BLaER1 treated with 17β-estradiol and CSF1 and Interleukin-3, amounts not matched to agents 10 nM and 100 nM (cell line): Measurements from ENCODE around the gene NACC2.
A peak's percentile ranks its signal among the peaks of the same experiment; 100 is the strongest.

Source experiments
- H3K27ac ChIP-seq, 11 experiments: shearing (Covaris generic); formaldehyde crosslinking; 2 replicates each; pipeline ENCODE4 v1.8.1; 2022
- H3K27me3 ChIP-seq, 11 experiments: shearing (Covaris generic); formaldehyde crosslinking; 2 replicates each; pipeline ENCODE4 v1.8.1; 2022
- H3K36me3 ChIP-seq, 11 experiments: shearing (Covaris generic); formaldehyde crosslinking; 2 replicates each; pipeline ENCODE4 v1.8.1; 2022
- H3K4me1 ChIP-seq, 10 experiments: shearing (Covaris generic); formaldehyde crosslinking; 2 replicates each; pipeline ENCODE4 v1.8.1; 2022
- H3K4me2 ChIP-seq, 11 experiments: shearing (Covaris generic); formaldehyde crosslinking; 2 replicates each; pipeline ENCODE4 v1.8.1; 2022
- H3K4me3 ChIP-seq, 10 experiments: shearing (Covaris generic); formaldehyde crosslinking; 2 replicates each; pipeline ENCODE4 v1.8.1; 2022
- H3K9ac ChIP-seq, 11 experiments: shearing (Covaris generic); formaldehyde crosslinking; 2 replicates each; pipeline ENCODE4 v1.8.1; 2022
- H3K9me3 ChIP-seq, 11 experiments: shearing (Covaris generic); formaldehyde crosslinking; replicated peaks in 1 of 11; 2 replicates each; pipeline ENCODE4 v1.8.1; 2022
- H4K20me1 ChIP-seq, 11 experiments: shearing (Covaris generic); formaldehyde crosslinking; 2 replicates each; pipeline ENCODE4 v1.8.1; 2022
- Cebpa-rat ChIP-seq, 11 experiments: shearing (Covaris generic); IDR thresholded peaks; 2 replicates each; pipeline ENCODE4 v1.8.1; 2022

Gene NACC2

DNA sequence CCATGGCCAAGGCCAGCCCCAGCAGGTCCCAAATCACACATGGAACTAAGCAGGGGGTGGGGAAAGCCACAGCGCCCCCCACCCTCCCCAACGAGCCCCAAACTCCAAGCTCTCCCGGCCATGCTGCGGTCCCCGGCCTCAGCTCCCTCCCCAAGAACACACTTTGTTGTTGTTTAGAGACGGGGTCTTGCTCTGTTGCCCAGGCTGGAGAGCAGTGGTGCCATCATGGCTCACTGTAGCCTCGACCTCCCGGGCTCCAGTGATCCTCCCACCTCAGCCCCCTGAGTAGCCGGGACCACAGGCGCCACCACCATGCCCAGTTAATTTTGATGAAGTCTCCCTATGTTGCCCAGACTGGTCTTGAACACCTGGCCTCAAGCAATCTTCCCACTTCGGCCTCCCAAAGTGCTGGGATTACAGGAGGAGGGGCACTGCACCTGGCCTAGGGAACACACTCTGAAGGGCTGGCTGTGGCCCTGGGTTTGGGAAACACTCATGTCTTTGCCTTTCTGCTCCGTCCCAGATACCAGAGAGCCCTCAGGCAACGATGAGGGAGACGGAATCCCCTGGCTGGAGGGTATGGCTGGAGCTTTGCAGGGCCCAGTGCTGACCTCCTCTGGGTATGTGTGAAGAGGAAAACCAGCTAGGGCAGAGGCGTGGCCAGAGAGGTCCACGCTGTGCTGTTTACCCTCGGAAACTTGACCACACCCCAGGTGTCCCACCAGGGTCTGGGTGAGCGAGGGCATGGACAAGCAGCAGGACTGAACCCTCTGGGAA is 80.8 kb downstream of the NACC2 start:
- no peak for TF ChIP-seq Cebpa-rat (IDR thresholded peaks at IDR 0.05)
- Histone ChIP-seq H3K27me3 (no peaks in the 10 kb centered on the region), H3K4me2 (peak overlapping the region in 2 of 11 experiments; percentile 0 to 2; a peak in 1 of 22 replicates), H4K20me1 (peaks cover 0 to 100% (median 55%) of the 10 kb centered on the region in 11 experiments; a peak in 14 of 22 replicates), H3K9me3 (no peaks in the 10 kb centered on the region), H3K9ac (peak overlapping the region in 1 of 11 experiments; percentile 19; a peak in 1 of 22 replicates), H3K27ac (no peak overlapping the region), H3K4me1 (peaks cover 25 to 88% (median 66%) of the 10 kb centered on the region in 10 experiments; a peak in 19 of 20 replicates), H3K36me3 (peaks cover 0 to 98% (median 0%) of the 10 kb centered on the region in 11 experiments; a peak in 10 of 22 replicates), H3K4me3 (no peak overlapping the region)

DNA sequence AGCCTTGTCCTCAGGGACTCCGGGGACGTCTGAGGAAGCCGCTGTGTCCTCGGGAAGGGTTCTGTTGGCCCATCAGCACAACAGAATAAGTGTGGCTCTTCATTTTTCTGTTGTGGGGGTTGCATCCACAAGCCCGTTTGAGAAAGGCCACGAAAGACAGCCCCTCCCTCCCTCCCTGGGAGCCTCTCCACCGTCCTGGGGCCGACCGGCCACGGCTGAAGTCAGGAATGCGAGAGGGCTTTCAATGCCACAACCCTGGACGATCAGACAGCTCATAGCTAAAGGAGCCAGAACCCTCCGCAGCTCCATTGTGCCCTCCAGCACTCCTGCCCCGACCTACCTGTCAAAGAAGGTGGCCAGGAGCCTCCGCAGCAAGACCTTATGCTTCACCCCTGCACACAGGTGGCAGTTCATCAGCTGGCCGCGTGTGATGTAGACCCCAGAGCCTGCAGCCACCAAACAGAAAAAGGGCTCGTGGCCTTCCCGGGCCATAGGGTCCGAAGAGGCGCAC is 81.5 kb downstream of the NACC2 start:
- Histone ChIP-seq H3K4me1 (peaks cover 21 to 84% (median 68%) of the 10 kb centered on the region in 10 experiments; a peak in 19 of 20 replicates), H3K27me3 (no peaks in the 10 kb centered on the region)
- no peak for TF ChIP-seq Cebpa-rat (IDR thresholded peaks at IDR 0.05)

DNA sequence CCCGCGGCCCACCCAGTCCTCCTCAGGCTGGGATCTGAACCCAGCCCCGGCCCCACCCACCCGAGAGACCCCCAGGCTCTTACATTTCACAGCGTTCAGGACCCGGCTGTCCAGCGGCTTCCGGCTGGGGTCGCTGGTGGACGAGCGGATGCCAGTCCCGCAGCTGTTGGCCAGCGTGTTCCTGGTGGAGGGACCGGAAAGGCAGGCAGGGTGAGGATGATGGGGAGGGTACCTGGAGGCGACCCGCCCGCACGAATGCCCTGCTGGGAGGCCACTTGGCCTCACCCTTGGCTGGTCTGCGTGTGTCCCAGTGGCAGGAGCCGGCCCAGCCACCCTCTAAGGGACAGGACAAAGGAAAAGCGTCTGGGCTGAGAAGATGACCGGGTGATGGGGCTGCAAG is 82.0 kb downstream of the NACC2 start:
- H3K4me3 ChIP-seq: no peak overlapping the region
- H3K4me2 ChIP-seq: peak overlapping the region in 8 of 11 experiments; percentile 23 to 81 (median 63); a peak in 16 of 22 replicates
- peaks cover 21 to 79% (median 66%) of the 10 kb centered on the region in 10 experiments; a peak in 19 of 20 replicates for H3K4me1 ChIP-seq
- H3K36me3 ChIP-seq: peaks cover 0 to 98% (median 0%) of the 10 kb centered on the region in 11 experiments; a peak in 10 of 22 replicates
- TF ChIP-seq Cebpa-rat (IDR thresholded peaks at IDR 0.05): no peak
- H3K27me3 ChIP-seq: no peaks in the 10 kb centered on the region
- H4K20me1 ChIP-seq: peaks cover 0 to 100% (median 43%) of the 10 kb centered on the region in 11 experiments; a peak in 14 of 22 replicates
- no peak overlapping the region for H3K9ac ChIP-seq
- no peak overlapping the region for H3K27ac ChIP-seq
- H3K9me3 ChIP-seq: no peaks in the 10 kb centered on the region

More for the DNA sequence above, 81.5 kb downstream of the NACC2 start:
- no peak overlapping the region for H3K27ac ChIP-seq
- H3K4me3 ChIP-seq: no peak overlapping the region
- peak overlapping the region in 8 of 11 experiments; percentile 23 to 80 (median 60); a peak in 12 of 22 replicates for H3K4me2 ChIP-seq
- H3K36me3 ChIP-seq: peaks cover 0 to 98% (median 0%) of the 10 kb centered on the region in 11 experiments; a peak in 10 of 22 replicates
- peaks cover 0 to 100% (median 47%) of the 10 kb centered on the region in 11 experiments; a peak in 14 of 22 replicates for H4K20me1 ChIP-seq
- H3K9ac ChIP-seq: no peak overlapping the region
- H3K9me3 ChIP-seq: no peaks in the 10 kb centered on the region

DNA sequence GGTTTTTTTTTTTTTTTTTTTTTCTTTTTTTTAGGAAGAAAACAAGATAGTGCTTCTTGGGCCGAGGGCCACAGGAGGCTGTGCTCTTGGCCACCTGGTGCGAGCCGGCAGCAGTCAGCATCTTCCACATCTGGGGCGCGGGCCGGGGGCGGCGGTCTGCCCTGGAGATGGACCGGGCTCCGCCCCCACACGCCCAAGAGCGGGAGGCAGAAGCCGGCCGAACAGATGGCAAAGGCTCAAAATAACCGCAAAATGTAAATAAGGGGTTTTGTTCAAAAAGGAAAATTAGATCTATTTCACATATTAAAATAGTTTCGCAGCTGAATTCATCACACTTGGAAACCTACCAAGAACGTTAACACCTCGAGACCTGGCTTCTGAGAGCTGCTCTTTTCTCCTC is 82.4 kb downstream of the NACC2 start:
- Histone ChIP-seq H3K4me2 (peak overlapping the region; percentile 7 to 81 (median 56); a peak in 18 of 22 replicates), H3K27ac (peak overlapping the region in 2 of 11 experiments; percentile 37 to 46; a peak in 2 of 22 replicates), H3K36me3 (peaks cover 0 to 98% (median 0%) of the 10 kb centered on the region in 11 experiments; a peak in 10 of 22 replicates), H3K9me3 (no peaks in the 10 kb centered on the region), H3K4me1 (peaks cover 21 to 74% (median 63%) of the 10 kb centered on the region in 10 experiments; a peak in 19 of 20 replicates), H4K20me1 (peaks cover 0 to 100% (median 38%) of the 10 kb centered on the region in 11 experiments; a peak in 14 of 22 replicates), H3K4me3 (no peak overlapping the region), H3K9ac (peak overlapping the region in 3 of 11 experiments; percentile 31 to 41 (median 36); a peak in 4 of 22 replicates), H3K27me3 (no peaks in the 10 kb centered on the region)
- TF ChIP-seq Cebpa-rat (IDR thresholded peaks at IDR 0.05): no peak

DNA sequence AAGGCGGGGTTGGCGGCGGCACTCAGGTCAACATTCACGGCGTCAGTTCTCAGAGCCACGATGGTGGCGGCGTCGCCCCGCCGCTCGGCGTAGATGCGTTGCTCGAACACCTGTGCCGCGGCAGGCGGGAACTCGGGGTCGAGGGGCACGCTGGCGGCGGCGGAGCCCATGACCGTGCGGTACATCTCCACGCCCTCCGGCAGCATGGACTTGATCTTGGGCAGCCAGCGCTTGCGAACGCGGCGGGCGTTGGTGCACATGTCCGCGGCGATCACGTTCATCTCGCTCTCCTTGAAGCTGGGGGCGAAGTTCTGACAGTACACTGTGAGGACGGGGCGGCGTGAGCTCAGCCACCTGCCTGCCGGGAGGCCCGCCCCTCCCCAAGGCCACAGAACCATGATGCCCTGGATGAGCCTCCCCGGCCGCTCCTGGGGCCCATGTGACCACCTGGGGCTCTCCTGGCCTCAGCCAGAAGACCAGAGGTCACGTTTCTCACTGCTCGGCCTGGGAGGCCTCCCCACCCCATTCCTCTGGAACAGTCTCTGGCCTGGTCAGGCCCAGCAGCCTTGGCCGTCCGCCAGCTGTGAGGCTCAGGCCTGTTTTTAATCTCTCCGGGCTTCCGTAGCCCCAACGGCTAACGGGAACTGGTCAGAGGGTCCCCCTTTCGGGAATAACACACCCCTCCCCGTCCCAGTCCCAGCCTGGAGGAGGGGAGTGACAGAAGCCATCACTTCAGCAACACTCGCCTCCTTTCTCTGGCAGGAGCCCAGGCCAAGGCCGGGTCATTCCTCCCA is 83.2 kb downstream of the NACC2 start:
- H3K27me3 ChIP-seq: no peaks in the 10 kb centered on the region
- peak overlapping the region in 4 of 11 experiments; percentile 36 to 46 (median 38); a peak in 8 of 22 replicates for H3K27ac ChIP-seq
- H3K4me1 ChIP-seq: peaks cover 21 to 67% (median 57%) of the 10 kb centered on the region in 10 experiments; a peak in 19 of 20 replicates
- no peaks in the 10 kb centered on the region for H3K9me3 ChIP-seq
- peaks cover 0 to 100% (median 31%) of the 10 kb centered on the region in 11 experiments; a peak in 14 of 22 replicates for H4K20me1 ChIP-seq
- H3K4me2 ChIP-seq: peak overlapping the region in 9 of 11 experiments; percentile 21 to 81 (median 57); a peak in 18 of 22 replicates
- H3K9ac ChIP-seq: peak overlapping the region in 5 of 11 experiments; percentile 23 to 54 (median 36); a peak in 6 of 22 replicates
- H3K36me3 ChIP-seq: peaks cover 0 to 95% (median 0%) of the 10 kb centered on the region in 11 experiments; a peak in 10 of 22 replicates
- no peak overlapping the region for H3K4me3 ChIP-seq
- TF ChIP-seq Cebpa-rat (IDR thresholded peaks at IDR 0.05): no peak

DNA sequence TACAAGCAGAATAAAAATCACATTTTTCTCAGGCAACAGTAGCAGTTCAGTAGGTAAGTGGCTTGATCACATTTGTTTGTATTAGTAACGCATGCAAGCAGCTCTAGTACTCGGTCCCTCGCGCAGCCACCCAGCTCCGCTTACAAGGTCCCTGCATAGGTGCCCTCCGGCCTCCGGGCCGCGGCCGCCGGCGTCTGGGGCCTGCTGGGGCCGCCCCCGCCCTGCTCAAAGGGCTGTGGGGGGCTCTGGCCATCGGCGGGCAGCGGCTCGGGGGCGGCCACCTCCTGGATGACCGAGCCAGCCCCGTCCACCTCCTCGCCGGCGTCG is 83.8 kb downstream of the NACC2 start:
- H3K9ac ChIP-seq: peak overlapping the region in 1 of 11 experiments; percentile 54; a peak in 1 of 22 replicates

DNA sequence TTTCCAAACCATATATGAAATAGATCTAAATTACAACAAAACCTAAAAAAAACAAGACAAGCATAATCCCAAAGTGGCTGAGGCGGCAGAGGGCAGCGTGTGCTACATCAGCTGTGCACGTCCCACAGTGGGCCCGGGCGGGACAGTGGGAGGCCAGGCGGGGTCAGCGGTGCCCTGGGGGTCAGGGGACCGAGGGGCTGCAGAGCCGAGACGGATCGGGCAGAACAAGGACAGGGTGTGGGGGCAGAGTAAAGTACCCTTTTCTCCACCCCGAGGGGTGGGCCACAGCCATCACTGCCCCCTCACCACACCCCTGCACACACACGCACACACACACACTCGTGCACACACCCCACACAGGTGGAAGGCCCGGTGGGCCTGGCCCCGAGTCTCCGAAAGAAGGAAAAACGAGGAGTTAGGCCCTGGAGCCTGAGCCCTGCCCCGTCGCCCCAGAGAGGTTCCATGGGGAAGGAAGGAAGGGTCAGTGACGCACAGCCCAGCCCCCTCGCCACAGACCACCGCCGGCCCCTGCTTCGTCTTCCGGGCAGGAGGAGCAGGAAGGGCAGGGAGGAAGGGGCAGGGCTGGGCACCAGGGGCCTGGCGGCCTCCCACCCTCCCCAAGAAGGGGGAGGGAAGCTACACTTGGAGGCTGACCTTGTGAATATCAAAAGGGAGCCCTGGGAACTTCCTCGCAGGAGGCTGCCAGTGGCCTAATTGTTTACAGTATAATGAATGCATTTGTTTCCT is 84.3 kb downstream of the NACC2 start:
- Histone ChIP-seq H3K36me3 (peaks cover 0 to 84% (median 0%) of the 10 kb centered on the region in 11 experiments; a peak in 10 of 22 replicates), H3K9me3 (no peaks in the 10 kb centered on the region), H3K9ac (0 out of 22 replicates have a peak overlapping the region, but pooled peaks of 1 of the 11 experiments have one; percentile 10), H3K27me3 (no peaks in the 10 kb centered on the region), H3K4me1 (peaks cover 21 to 62% (median 51%) of the 10 kb centered on the region in 10 experiments; a peak in 19 of 20 replicates), H3K27ac (peak overlapping the region in 2 of 11 experiments; percentile 31 to 46; a peak in 3 of 22 replicates), H4K20me1 (peaks cover 0 to 99% (median 20%) of the 10 kb centered on the region in 11 experiments; a peak in 13 of 22 replicates), H3K4me3 (no peak overlapping the region), H3K4me2 (peak overlapping the region in 7 of 11 experiments; percentile 21 to 81 (median 69); a peak in 11 of 22 replicates)
- no peak for TF ChIP-seq Cebpa-rat (IDR thresholded peaks at IDR 0.05)

More for the DNA sequence above, 83.8 kb downstream of the NACC2 start:
- Histone ChIP-seq H3K27ac (peak overlapping the region in 1 of 11 experiments; percentile 46; a peak in 2 of 22 replicates), H3K36me3 (peaks cover 0 to 89% (median 0%) of the 10 kb centered on the region in 11 experiments; a peak in 10 of 22 replicates), H3K4me2 (peak overlapping the region in 9 of 11 experiments; percentile 21 to 81 (median 57); a peak in 14 of 22 replicates), H3K27me3 (no peaks in the 10 kb centered on the region), H3K4me3 (no peak overlapping the region), H3K4me1 (peaks cover 21 to 61% (median 53%) of the 10 kb centered on the region in 10 experiments; a peak in 19 of 20 replicates), H4K20me1 (peaks cover 0 to 100% (median 25%) of the 10 kb centered on the region in 11 experiments; a peak in 13 of 22 replicates), H3K9me3 (no peaks in the 10 kb centered on the region)
- no peak for TF ChIP-seq Cebpa-rat (IDR thresholded peaks at IDR 0.05)
